Small intestine (tissue), 16 donors: ENCODE measurements around the gene C17orf58. TPM values are rescaled to one million over a fixed set of nuclear protein-coding genes. Genes with fewer than 3 reads are reported as not detected.
"Not testable (repeated sequence)": the region's sequence is repeated elsewhere in the genome, so short reads cannot be mapped to it uniquely, and the experiment has no call there.

Source experiments
- DNase-seq, 2 donors: peaks; one replicate each; pipeline versions ENCODE4 v3.0.0 to v3.0.0-alpha.2; 2013
- FAIRE-seq: peaks from 2 replicates; lab custom pipeline; 2012; peaks lifted over from hg19 to GRCh38; lab: Jason Lieb, UNC
- H3K27ac ChIP-seq, 3 donors: one replicate each; pipeline ENCODE4 v1.5.1; 2013; ENCODE audit warnings: low read length in 2 of 3, mild to moderate bottlenecking in 2 of 3, control low read depth in 1 of 3, inconsistent platforms in 1 of 3, low read depth in 1 of 3, moderate library complexity in 1 of 3
- H3K27me3 ChIP-seq, 3 donors: one replicate each; pipeline ENCODE4 v1.6.1; 2013; ENCODE audit warnings: low read length in 3 of 3, inconsistent platforms in 1 of 3; ENCODE audit not compliant: control insufficient read depth in 3 of 3, insufficient read depth in 3 of 3
- H3K36me3 ChIP-seq, 3 donors: one replicate each; pipeline ENCODE4 v1.6.1; 2013; ENCODE audit warnings: low read length in 3 of 3, inconsistent platforms in 1 of 3, low read depth in 1 of 3, mild to moderate bottlenecking in 1 of 3, moderate library complexity in 1 of 3; ENCODE audit not compliant: control insufficient read depth in 3 of 3, insufficient read depth in 2 of 3
- H3K4me1 ChIP-seq, 3 donors: one replicate each; pipeline ENCODE4 v1.6.1; 2013; ENCODE audit warnings: low read length in 2 of 3, inconsistent platforms in 1 of 3, low read depth in 1 of 3, mild to moderate bottlenecking in 1 of 3, moderate library complexity in 1 of 3; ENCODE audit not compliant: control insufficient read depth in 3 of 3, insufficient read depth in 2 of 3
- H3K4me3 ChIP-seq, 3 donors: one replicate each; pipeline ENCODE4 v1.5.1; 2013; ENCODE audit warnings: low read length in 3 of 3, control low read depth in 1 of 3, inconsistent platforms in 1 of 3, low read depth in 1 of 3, mild to moderate bottlenecking in 1 of 3, moderate library complexity in 1 of 3
- H3K9me3 ChIP-seq, 2 donors: one replicate each; pipeline ENCODE4 v1.6.1; 2013; ENCODE audit warnings: low read depth in 1 of 2, low read length in 1 of 2; ENCODE audit not compliant: control insufficient read depth in 2 of 2, insufficient read depth in 1 of 2
- WGBS, 3 donors: extraction: QIAGEN DNeasy Blood & Tissue Kit; methylation state at CpG; one replicate each; pipeline ENCODE4 v1.1.7; 2013; 5-methylcytosine and 5-hydroxymethylcytosine counted together
- long read RNA-seq, 10 donors: transcript quantifications; one replicate each; lab custom pipeline, GENCODE V29; 2026
- polyA plus RNA-seq, 4 donors: library from polyadenylated mRNA; stranded (reverse) in 3 of 4; unstranded in 1 of 4; fragments of 200-250 nt in 3 of 4; fragments of 120-200 nt in 1 of 4; gene quantifications; one replicate each; pipeline versions ENCODE4 v1.2.1 to v1.2.3, GENCODE V29; 2013
- donor health status: healthy with polysubstance abuse.
- donor health status: control.
- donor health status: control.
- donor health status: Bipolar disorder and iron deficiency.
- donor health status: healthy.

Gene C17orf58
- 10 to 100 TPM in 2 of 4 donors, 1 to 10 TPM in 2; 9.4 to 13.1 (median 10.5) TPM for polyA plus RNA-seq
- long read RNA-seq, donor 1, result 0 reads
- long read RNA-seq, donor 2, partial matches to known transcripts, result 0 of 4 reads
- long read RNA-seq, donor 2, other reads (novel, unspliced or antisense), result 0 of 4 reads
- long read RNA-seq, donor 3, partial matches to known transcripts, result 0 of 3 reads
- long read RNA-seq, donor 3, other reads (novel, unspliced or antisense), result 0 of 3 reads
- long read RNA-seq, donor 4, result 0 reads
- long read RNA-seq, donor 5, partial matches to known transcripts, result 0 of 2 reads
- long read RNA-seq, donor 5, other reads (novel, unspliced or antisense), result 0 of 2 reads
- long read RNA-seq, donor 6, partial matches to known transcripts, result 0 of 4 reads
- long read RNA-seq, donor 6, other reads (novel, unspliced or antisense), result 0 of 4 reads
- long read RNA-seq, donor 7, partial matches to known transcripts, result 0 of 7 reads
- long read RNA-seq, donor 7, other reads (novel, unspliced or antisense), result 0 of 7 reads
- long read RNA-seq, donor 8, result 0 reads
- long read RNA-seq, donor 9, result 0 reads
- long read RNA-seq, donor 10, partial matches to known transcripts, result 0 of 3 reads
- long read RNA-seq, donor 10, other reads (novel, unspliced or antisense), result 0 of 3 reads

GRCh38 chr17:67996301-67997171 lies at the start of gene C17orf58:
Gene C17orf58 (minus strand): TSS chr17:67996469. CDS start chr17:67996198, 271 bp downstream.
- 20 to 28% (median 23%) methylated on average over 25 of the region's 25 CpGs for WGBS, 3 donors
- FAIRE-seq, H3K9me3 ChIP-seq, H3K36me3 ChIP-seq: not testable (repeated sequence)
- peaks cover 0 to 14% (median 0%) of the 10 kb centered on the region in 3 donors for H3K27me3 ChIP-seq
- H3K27ac ChIP-seq, result peak within 1 kb of the TSS in 1 of 3 donors; percentile 9
- H3K4me1 ChIP-seq, result peaks cover 0 to 18% (median 2%) of the 10 kb centered on the region in 3 donors
- H3K4me3 ChIP-seq, result peak within 1 kb of the TSS; percentile 26 to 48 (median 36)
- DNase-seq, result peak; percentile 12 to 20

- H3K4me3 ChIP-seq, result peak overlapping the region; percentile 76 to 99 (median 98)
- H3K27ac ChIP-seq, result peak overlapping the region in 2 of 3 donors; percentile 91 to 92
- peaks cover 2 to 27% (median 4%) of the 10 kb centered on the region in 3 donors for H3K36me3 ChIP-seq
- peak in 1 of 2 donors; percentile 62 for DNase-seq
- no peaks in the 10 kb centered on the region for H3K27me3 ChIP-seq
- no peaks in the 10 kb centered on the region for H3K9me3 ChIP-seq
- peaks cover 0 to 6% (median 0%) of the 10 kb centered on the region in 3 donors for H3K4me1 ChIP-seq
- no peak for FAIRE-seq
- 10 to 14% (median 11%) methylated on average over 11 of the region's 11 CpGs for WGBS, 3 donors
These were observed 40.3 kb upstream of the C17orf58 start for GRCh38 chr17:68036304-68037147.

GRCh38 chr17:68035523-68036303 lies 39.4 kb upstream of the C17orf58 start, which contains the start of gene KPNA2:
Gene KPNA2 (plus strand): TSS chr17:68035735. CDS start chr17:68037133, 1,398 bp downstream.
- Histone ChIP-seq H3K4me3 (peak within 1 kb of the TSS; percentile 76 to 99 (median 98)), H3K27ac (peak within 1 kb of the TSS; percentile 57 to 92 (median 91)), H3K27me3 (no peaks in the 10 kb centered on the region), H3K9me3 (no peaks in the 10 kb centered on the region), H3K4me1 (peaks cover 0 to 6% (median 0%) of the 10 kb centered on the region in 3 donors), H3K36me3 (peaks cover 0 to 19% (median 2%) of the 10 kb centered on the region in 3 donors)
- WGBS, 3 donors, result 0% methylated on average over 55 to 70 of the region's 72 CpGs
- peak; percentile 98 to 99 for DNase-seq
- FAIRE-seq, result no peak

DNA sequence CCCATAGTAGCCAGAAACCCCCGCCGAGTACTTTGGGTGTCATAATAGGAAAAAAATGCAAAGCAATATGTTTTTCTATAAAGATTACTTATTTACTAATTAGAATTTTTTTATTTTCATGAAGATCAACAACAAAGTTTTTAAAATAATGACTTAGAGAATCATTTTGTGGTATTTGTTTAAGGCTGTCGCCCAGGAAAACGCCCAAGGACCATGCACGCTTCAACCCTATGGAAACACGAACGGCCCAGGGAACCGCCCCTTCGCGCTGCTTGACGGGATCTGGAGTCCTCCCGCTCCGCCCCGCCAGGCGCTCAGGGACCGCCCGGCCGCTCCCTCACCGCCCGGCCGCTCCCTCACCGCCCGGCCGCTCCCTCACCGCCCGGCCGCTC lies 38.9 kb upstream of the C17orf58 start:
- WGBS, 3 donors, result 2 to 3% (median 3%) methylated on average over 15 to 25 of the region's 27 CpGs
- H3K4me1 ChIP-seq, result peaks cover 0 to 6% (median 0%) of the 10 kb centered on the region in 3 donors
- H3K27me3 ChIP-seq, result no peaks in the 10 kb centered on the region
- no peak for DNase-seq
- no peak for FAIRE-seq
- no peaks in the 10 kb centered on the region for H3K9me3 ChIP-seq
- H3K36me3 ChIP-seq, result peaks cover 0 to 17% (median 2%) of the 10 kb centered on the region in 3 donors
- no peak overlapping the region for H3K27ac ChIP-seq
- peak overlapping the region in 1 of 3 donors; percentile 16 for H3K4me3 ChIP-seq

DNA sequence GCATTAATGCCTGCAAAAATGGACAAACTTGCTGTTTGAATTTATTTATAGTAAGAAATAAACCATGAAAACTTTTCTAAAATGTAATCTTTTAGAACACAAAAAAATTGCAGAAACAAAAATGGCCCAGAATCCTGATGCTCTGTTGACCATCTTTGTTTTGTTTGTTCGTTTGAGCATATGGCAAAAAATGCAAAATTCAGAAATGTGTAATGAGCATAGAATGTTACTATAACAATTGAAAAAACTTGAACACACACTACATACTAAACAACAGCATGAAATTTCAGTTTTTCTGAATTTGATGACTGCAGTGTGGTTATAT lies 38.1 kb upstream of the C17orf58 start:
- Histone ChIP-seq H3K27ac (no peak overlapping the region), H3K4me1 (peaks cover 0 to 6% (median 0%) of the 10 kb centered on the region in 3 donors), H3K27me3 (no peaks in the 10 kb centered on the region), H3K36me3 (peaks cover 0 to 16% (median 2%) of the 10 kb centered on the region in 3 donors), H3K4me3 (no peak overlapping the region), H3K9me3 (no peaks in the 10 kb centered on the region)
- DNase-seq (no peak), FAIRE-seq (no peak)
- 58 to 66% (median 62%) methylated on average over 1 of the region's 1 CpG for WGBS, 3 donors

- Histone ChIP-seq H3K27ac (no peak overlapping the region), H3K27me3 (no peaks in the 10 kb centered on the region), H3K9me3 (no peaks in the 10 kb centered on the region), H3K4me3 (no peak overlapping the region), H3K4me1 (peaks cover 0 to 6% (median 0%) of the 10 kb centered on the region in 3 donors), H3K36me3 (peaks cover 0 to 11% (median 0%) of the 10 kb centered on the region in 3 donors)
- DNase-seq (peak in 1 of 2 donors; percentile 3), FAIRE-seq (no peak)
- 78 to 83% (median 79%) methylated on average over 7 of the region's 7 CpGs for WGBS, 3 donors
These were observed 37.6 kb upstream of the C17orf58 start for GRCh38 chr17:68033636-68034451.
